ENCODE data around the gene ZNF608.
A peak's percentile ranks its signal among the peaks of the same experiment; 100 is the strongest.

The ZNF608 gene

DNA sequence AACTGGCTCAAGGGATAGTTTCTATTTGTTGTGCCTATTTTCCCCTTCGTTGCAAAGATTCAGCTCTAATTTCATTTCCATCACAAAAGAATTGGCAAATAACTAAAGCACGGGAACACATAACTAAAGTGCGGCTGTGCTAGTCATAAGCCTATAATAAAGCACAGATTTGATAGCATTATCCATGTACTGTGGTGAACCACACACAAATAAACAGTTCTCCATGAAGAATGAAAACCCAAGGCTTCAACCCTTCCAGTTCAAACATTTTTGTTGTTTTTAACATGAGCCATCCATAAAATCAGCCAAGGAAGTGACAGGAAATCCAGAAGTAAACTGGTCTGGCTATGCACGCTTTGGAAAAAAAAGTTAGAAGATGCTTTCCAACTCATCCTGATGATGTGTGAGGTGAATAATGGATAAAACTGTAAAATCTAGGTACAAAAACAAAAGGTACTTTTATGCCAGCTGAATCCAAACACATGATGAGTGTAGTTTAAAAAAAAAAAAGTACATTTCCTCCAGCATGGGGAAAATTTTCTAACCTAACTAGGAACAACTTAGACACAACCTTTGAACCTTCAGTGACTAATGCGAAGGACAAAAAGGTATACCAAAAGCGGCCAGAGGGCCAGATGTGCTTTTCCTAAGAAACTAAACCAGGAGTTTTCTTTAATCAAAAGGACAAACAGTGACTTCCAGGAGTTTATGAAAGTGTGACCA lies 10.2 kb downstream of the ZNF608 start:
- peak overlapping the region; percentile 41 for H3K4me3 ChIP-seq (ENCODE audit: low read depth, low read length)

DNA sequence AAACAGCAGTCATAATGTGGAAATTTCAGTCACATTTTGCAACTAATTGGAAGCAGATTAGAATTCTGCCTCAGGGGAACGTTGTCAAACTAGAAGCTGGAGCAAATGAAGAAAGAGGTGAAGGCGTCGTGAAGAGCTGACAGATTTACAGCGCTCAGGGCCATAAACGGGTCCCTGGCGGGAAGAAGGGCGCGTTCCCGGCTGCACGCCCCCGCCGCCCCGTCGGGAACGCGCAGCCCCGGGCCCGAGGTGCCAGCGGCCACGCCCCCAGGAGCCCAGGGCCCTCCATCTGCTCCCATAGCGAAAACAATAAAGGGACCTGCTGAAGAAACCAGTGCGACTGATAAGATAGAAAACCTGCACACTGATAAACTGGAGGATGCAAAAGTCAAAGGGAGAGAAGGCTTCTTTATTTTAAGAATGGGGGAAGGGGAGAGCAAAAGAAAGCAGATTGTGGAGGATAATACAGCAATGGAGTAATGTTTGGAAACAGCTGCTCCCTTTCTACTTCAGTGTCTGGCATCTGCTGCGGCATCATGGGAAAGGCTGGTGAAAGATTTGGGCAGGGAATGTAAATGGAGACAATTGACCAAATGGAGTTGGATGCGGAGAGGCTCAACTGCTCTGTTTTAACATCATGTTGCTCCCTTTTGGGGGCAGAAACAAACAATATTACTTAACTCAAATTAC lies 11.1 kb downstream of the ZNF608 start:
- TF ChIP-seq CTCF (IDR thresholded peaks at IDR 0.05; ENCODE audit: low read depth, low read length) = no peak
- peak overlapping the region; percentile 41 for H3K4me3 ChIP-seq (ENCODE audit: low read depth, low read length)

More for the DNA sequence above, 10.2 kb downstream of the ZNF608 start:
- TF ChIP-seq CTCF (IDR thresholded peaks at IDR 0.05; ENCODE audit: low read depth, low read length) = no peak

DNA sequence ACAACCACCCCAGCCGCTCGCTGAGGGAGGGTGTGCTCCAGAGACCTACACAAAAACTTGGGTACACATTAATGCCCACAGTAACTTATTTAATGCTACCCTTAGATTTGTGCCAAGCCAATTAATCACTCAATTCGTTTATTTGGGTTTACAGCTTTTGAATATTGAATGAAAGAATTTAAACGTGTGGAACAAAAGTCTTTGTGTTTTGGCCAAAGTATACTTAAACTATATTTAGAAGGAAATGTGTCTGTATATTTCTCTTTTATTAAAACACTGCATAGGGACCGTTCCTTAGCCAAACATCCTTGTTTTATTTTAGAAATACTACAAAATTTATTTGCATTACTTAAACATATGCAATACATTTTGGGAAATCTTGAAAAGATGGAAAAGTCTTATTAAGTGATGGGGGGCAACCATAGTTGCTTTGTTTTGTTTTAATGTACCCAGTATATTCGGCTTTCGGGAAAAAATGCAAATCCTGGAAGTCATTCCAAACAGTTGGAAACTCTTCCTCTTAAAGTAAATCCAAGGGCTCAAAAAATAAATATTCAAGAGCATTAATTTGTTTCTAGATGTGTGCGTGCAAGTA lies 11.8 kb downstream of the ZNF608 start:
- no peak for TF ChIP-seq CTCF (IDR thresholded peaks at IDR 0.05; ENCODE audit: low read depth, low read length)
- peak overlapping the region; percentile 41 for H3K4me3 ChIP-seq (ENCODE audit: low read depth, low read length)

GRCh38 chr5:124733329-124733650 lies 13.1 kb downstream of the ZNF608 start:
- no peak for TF ChIP-seq CTCF (IDR thresholded peaks at IDR 0.05; ENCODE audit: low read depth, low read length)
- no peak overlapping the region for H3K4me3 ChIP-seq (ENCODE audit: low read depth, low read length)

- TF ChIP-seq CTCF (IDR thresholded peaks at IDR 0.05; ENCODE audit: low read depth, low read length) = no peak
- H3K4me3 ChIP-seq (ENCODE audit: low read depth, low read length) = no peak overlapping the region
Observed at GRCh38 chr5:124732428-124733328, 13.8 kb downstream of the ZNF608 start.

GRCh38 chr5:124730381-124730780 lies 16.1 kb downstream of the ZNF608 start:
- no peak overlapping the region for H3K4me3 ChIP-seq (ENCODE audit: low read depth, low read length)
- no peak for TF ChIP-seq CTCF (IDR thresholded peaks at IDR 0.05; ENCODE audit: low read depth, low read length)

Data from WI38 (cell line).